GM18526 (cell line): Measurements from ENCODE around the gene CD200.

Experiments used
- POLR2A ChIP-seq: IDR thresholded peaks from 3 replicates; pipeline ENCODE4 v1.6.1; 2011; ENCODE audit not compliant: insufficient read length; ENCODE audit errors: extremely low read depth

The CD200 gene

GRCh38 chr3:112333002-112333380, at the start of gene CD200:
CD200 (plus strand) TSS chr3:112333156; CDS start chr3:112333213, 57 bp downstream.
- peak; percentile 36 for TF ChIP-seq POLR2A

- no peak for TF ChIP-seq POLR2A
These were observed 43.9 kb upstream of the CD200 start for GRCh38 chr3:112289011-112289410.

- no peak for TF ChIP-seq POLR2A
These were observed 39.3 kb upstream of the CD200 start, which contains the start of gene SLC9C1 for GRCh38 chr3:112293368-112294321. SLC9C1 (minus strand) TSS chr3:112294216; CDS start chr3:112286791, 7,425 bp downstream.

- TF ChIP-seq POLR2A: no peak
These were observed 35.2 kb upstream of the CD200 start for GRCh38 chr3:112297714-112298113.

GRCh38 chr3:112298781-112299180, 34.2 kb upstream of the CD200 start:
- no peak for TF ChIP-seq POLR2A

GRCh38 chr3:112302150-112302830, 30.7 kb upstream of the CD200 start:
- no peak for TF ChIP-seq POLR2A

GRCh38 chr3:112302881-112303763, 29.8 kb upstream of the CD200 start:
- TF ChIP-seq POLR2A: no peak

GRCh38 chr3:112303764-112304325, 29.1 kb upstream of the CD200 start:
- TF ChIP-seq POLR2A: no peak

GRCh38 chr3:112304611-112305010, 28.3 kb upstream of the CD200 start:
- TF ChIP-seq POLR2A: no peak

GRCh38 chr3:112306825-112307224, 26.1 kb upstream of the CD200 start:
- no peak for TF ChIP-seq POLR2A

GRCh38 chr3:112307557-112307956, 25.4 kb upstream of the CD200 start:
- no peak for TF ChIP-seq POLR2A

GRCh38 chr3:112308151-112308911, 24.6 kb upstream of the CD200 start:
- no peak for TF ChIP-seq POLR2A

- no peak for TF ChIP-seq POLR2A
These were observed 18.3 kb upstream of the CD200 start for GRCh38 chr3:112314649-112315048.

- TF ChIP-seq POLR2A: no peak
These were observed 17.2 kb upstream of the CD200 start for GRCh38 chr3:112315791-112316190.
